Esophagus mucosa (tissue), 1 donor: ENCODE data around the gene GLB1L3. TPM values are rescaled to one million over a fixed set of nuclear protein-coding genes. Genes with fewer than 3 reads are reported as not detected.

ENCODE experiments used
- ATAC-seq: fragments of 200-7000 bp; cut with Tn5 transposase; one replicate; pipeline ENCODE4 v1.9.1; 2020
- total RNA-seq: library from RNA; stranded (reverse); gene quantifications from one replicate; pipeline ENCODE4 v1.2.4, GENCODE V29; 2023
- donor health status: DM: yes; HTN: yes; CAD: no.

GLB1L3 gene
- total RNA-seq, 1 donor from 2014 or later: not detected

- no peak for ATAC-seq
These were observed 69.0 kb downstream of the GLB1L3 start for GRCh38 chr11:134345237-134345550.

- peak; percentile 32 for ATAC-seq
These were observed 70.2 kb downstream of the GLB1L3 start for GRCh38 chr11:134346101-134346975.

GRCh38 chr11:134346976-134347350 lies 70.8 kb downstream of the GLB1L3 start:
- ATAC-seq: no peak

- ATAC-seq: no peak
These were observed 71.3 kb downstream of the GLB1L3 start for GRCh38 chr11:134347441-134347840.

GRCh38 chr11:134349109-134349801 lies 73.1 kb downstream of the GLB1L3 start:
- ATAC-seq: no peak

GRCh38 chr11:134349802-134350355 lies 73.7 kb downstream of the GLB1L3 start:
- no peak for ATAC-seq

- ATAC-seq: no peak
These were observed 74.2 kb downstream of the GLB1L3 start for GRCh38 chr11:134350381-134350780.

- ATAC-seq: no peak
These were observed 75.9 kb downstream of the GLB1L3 start for GRCh38 chr11:134352111-134352510.

GRCh38 chr11:134355136-134355535 lies 79.0 kb downstream of the GLB1L3 start:
- ATAC-seq: no peak

- ATAC-seq: no peak
These were observed 79.5 kb downstream of the GLB1L3 start for GRCh38 chr11:134355656-134356055.

GRCh38 chr11:134356656-134357544 lies 80.7 kb downstream of the GLB1L3 start:
- ATAC-seq: no peak

GRCh38 chr11:134357545-134357839 lies 81.3 kb downstream of the GLB1L3 start:
- ATAC-seq: no peak

- no peak for ATAC-seq
These were observed 82.1 kb downstream of the GLB1L3 start for GRCh38 chr11:134358165-134358855.

- ATAC-seq: no peak
These were observed 82.8 kb downstream of the GLB1L3 start for GRCh38 chr11:134358856-134359490.

GRCh38 chr11:134359646-134360045 lies 83.5 kb downstream of the GLB1L3 start:
- no peak for ATAC-seq

- ATAC-seq: peak; percentile 95
These were observed 84.1 kb downstream of the GLB1L3 start for GRCh38 chr11:134360050-134360835.

GRCh38 chr11:134361661-134362060 lies 85.5 kb downstream of the GLB1L3 start:
- no peak for ATAC-seq

GRCh38 chr11:134362192-134362901 lies 86.2 kb downstream of the GLB1L3 start:
- no peak for ATAC-seq

- no peak for ATAC-seq
These were observed 87.0 kb downstream of the GLB1L3 start for GRCh38 chr11:134363161-134363560.

- no peak for ATAC-seq
These were observed 87.4 kb downstream of the GLB1L3 start for GRCh38 chr11:134363592-134363991.
